OCI-LY1 (cell line): Measurements from ENCODE around the gene TRIM27.

Experiments
- H2AFZ ChIP-seq: fragments of 200-600 bp; sonication (generic), shearing (Covaris generic); 2 replicates; pipeline ENCODE4 v1.6.0; 2014; ENCODE audit warnings: antibody characterized with exemption, mild to moderate bottlenecking, low read length
- H3F3A ChIP-seq: fragments of 200-600 bp; sonication (generic), shearing (Covaris generic); 2 replicates; pipeline ENCODE4 v1.6.0; 2014; ENCODE audit warnings: mild to moderate bottlenecking, antibody characterized with exemption, low read length, moderate library complexity; ENCODE audit not compliant: insufficient read depth
- H3K27ac ChIP-seq: fragments of 200-600 bp; sonication (generic); 2 replicates; pipeline ENCODE4 v1.5.1; 2014; ENCODE audit warnings: low read length, mixed run types, mild to moderate bottlenecking, low read depth; ENCODE audit not compliant: poor library complexity, severe bottlenecking
- H3K27me3 ChIP-seq: fragments of 200-600 bp; sonication (generic); 2 replicates; pipeline ENCODE4 v1.6.0; 2014; ENCODE audit warnings: antibody characterized with exemption, mild to moderate bottlenecking, low read length, moderate library complexity; ENCODE audit not compliant: insufficient read depth
- H3K36me3 ChIP-seq: fragments of 200-600 bp; sonication (generic); 2 replicates; pipeline ENCODE4 v1.6.1; 2014; ENCODE audit warnings: mild to moderate bottlenecking, antibody characterized with exemption, low read length, moderate library complexity, mixed read lengths; ENCODE audit not compliant: insufficient read depth
- H3K4me1 ChIP-seq: fragments of 200-600 bp; sonication (generic); 2 replicates; pipeline ENCODE4 v1.5.1; 2014; ENCODE audit warnings: mild to moderate bottlenecking, low read length, moderate library complexity; ENCODE audit not compliant: insufficient read depth, severe bottlenecking
- H3K4me2 ChIP-seq: fragments of 200-600 bp; sonication (generic), shearing (Covaris generic); 2 replicates; pipeline ENCODE4 v1.6.1; 2014; ENCODE audit warnings: low read length
- H3K4me3 ChIP-seq: fragments of 200-600 bp; sonication (generic); 2 replicates; pipeline ENCODE4 v1.5.1; 2014; ENCODE audit warnings: low read length, low read depth, mild to moderate bottlenecking, mixed read lengths; ENCODE audit not compliant: poor library complexity, severe bottlenecking
- H3K79me2 ChIP-seq: fragments of 200-600 bp; shearing (Covaris generic); 2 replicates; pipeline ENCODE4 v1.6.1; 2016; ENCODE audit warnings: mixed run types, low read length, mixed read lengths; ENCODE audit not compliant: insufficient read depth
- H3K9ac ChIP-seq: fragments of 200-600 bp; sonication (generic), shearing (Covaris generic); 2 replicates; pipeline ENCODE4 v1.6.1; 2014; ENCODE audit warnings: mild to moderate bottlenecking, low read length, mixed read lengths
- H3K9me2 ChIP-seq: fragments of 200-600 bp; sonication (generic), shearing (Covaris generic); 2 replicates; pipeline ENCODE4 v1.6.1; 2014; ENCODE audit warnings: low read depth, mild to moderate bottlenecking, low read length, mixed read lengths
- H3K9me3 ChIP-seq: fragments of 200-600 bp; shearing (Covaris generic); 2 replicates; pipeline ENCODE4 v1.6.1; 2014; ENCODE audit warnings: low read length, mixed read lengths
- H4K20me1 ChIP-seq: fragments of 200-600 bp; sonication (generic), shearing (Covaris generic); 2 replicates; pipeline ENCODE4 v1.6.0; 2016; ENCODE audit warnings: mild to moderate bottlenecking, low read length; ENCODE audit not compliant: insufficient read depth
- EZH2 ChIP-seq: fragments of 200-600 bp; sonication (generic), shearing (Covaris generic); IDR thresholded peaks from 2 replicates; pipeline ENCODE4 v1.8.0; 2017; ENCODE audit warnings: borderline replicate concordance, mixed run types, mild to moderate bottlenecking, antibody characterized with exemption, low read length, moderate library complexity, mixed read lengths
- TF ChIP-seq, protein P1 (sequence below): fragments of 200-600 bp; sonication (generic), shearing (Covaris generic); IDR thresholded peaks from 2 replicates; pipeline ENCODE4 v1.5.1; 2017; ENCODE audit warnings: mild to moderate bottlenecking, antibody characterized with exemption, low read length, moderate library complexity, mixed read lengths

Gene TRIM27

GRCh38 chr6:28943223-28943556, 19.4 kb upstream of the TRIM27 start:
- Histone ChIP-seq H3K4me2 (peak overlapping the region; percentile 79), H2AFZ (no peak overlapping the region), H3K79me2 (no peaks in the 10 kb centered on the region), H3K9me3 (no peaks in the 10 kb centered on the region), H3K9me2 (no peaks in the 10 kb centered on the region), H3K27me3 (no peaks in the 10 kb centered on the region), H3K27ac (no peak overlapping the region), H4K20me1 (no peaks in the 10 kb centered on the region), H3K4me3 (peak overlapping the region; percentile 79), H3K36me3 (no peaks in the 10 kb centered on the region), H3K9ac (peak overlapping the region; percentile 46), H3K4me1 (peaks cover 45% of the 10 kb centered on the region), H3F3A (peaks cover 9% of the 10 kb centered on the region)
- TF ChIP-seq EZH2 = no peak
- TF ChIP-seq, protein P1, sequence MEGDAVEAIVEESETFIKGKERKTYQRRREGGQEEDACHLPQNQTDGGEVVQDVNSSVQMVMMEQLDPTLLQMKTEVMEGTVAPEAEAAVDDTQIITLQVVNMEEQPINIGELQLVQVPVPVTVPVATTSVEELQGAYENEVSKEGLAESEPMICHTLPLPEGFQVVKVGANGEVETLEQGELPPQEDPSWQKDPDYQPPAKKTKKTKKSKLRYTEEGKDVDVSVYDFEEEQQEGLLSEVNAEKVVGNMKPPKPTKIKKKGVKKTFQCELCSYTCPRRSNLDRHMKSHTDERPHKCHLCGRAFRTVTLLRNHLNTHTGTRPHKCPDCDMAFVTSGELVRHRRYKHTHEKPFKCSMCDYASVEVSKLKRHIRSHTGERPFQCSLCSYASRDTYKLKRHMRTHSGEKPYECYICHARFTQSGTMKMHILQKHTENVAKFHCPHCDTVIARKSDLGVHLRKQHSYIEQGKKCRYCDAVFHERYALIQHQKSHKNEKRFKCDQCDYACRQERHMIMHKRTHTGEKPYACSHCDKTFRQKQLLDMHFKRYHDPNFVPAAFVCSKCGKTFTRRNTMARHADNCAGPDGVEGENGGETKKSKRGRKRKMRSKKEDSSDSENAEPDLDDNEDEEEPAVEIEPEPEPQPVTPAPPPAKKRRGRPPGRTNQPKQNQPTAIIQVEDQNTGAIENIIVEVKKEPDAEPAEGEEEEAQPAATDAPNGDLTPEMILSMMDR = no peak

GRCh38 chr6:28941684-28942448, 18.1 kb upstream of the TRIM27 start:
- Histone ChIP-seq H3K9me2 (no peaks in the 10 kb centered on the region), H2AFZ (no peak overlapping the region), H3K36me3 (no peaks in the 10 kb centered on the region), H3K27ac (peak overlapping the region; percentile 74), H4K20me1 (no peaks in the 10 kb centered on the region), H3K9me3 (no peaks in the 10 kb centered on the region), H3F3A (peaks cover 9% of the 10 kb centered on the region), H3K4me2 (peak overlapping the region; percentile 79), H3K4me3 (peak overlapping the region; percentile 79), H3K27me3 (no peaks in the 10 kb centered on the region), H3K9ac (peak overlapping the region; percentile 48), H3K4me1 (peaks cover 38% of the 10 kb centered on the region), H3K79me2 (no peaks in the 10 kb centered on the region)
- TF ChIP-seq, protein P1 = no peak
- no peak for TF ChIP-seq EZH2

GRCh38 chr6:28940858-28941683, 17.3 kb upstream of the TRIM27 start:
- H3K27me3 ChIP-seq = no peaks in the 10 kb centered on the region
- no peaks in the 10 kb centered on the region for H4K20me1 ChIP-seq
- H3K4me2 ChIP-seq = peak overlapping the region; percentile 79
- TF ChIP-seq, protein P1 = no peak
- TF ChIP-seq EZH2 = no peak
- H3K9me3 ChIP-seq = no peaks in the 10 kb centered on the region
- peak overlapping the region; percentile 74 for H3K27ac ChIP-seq
- no peaks in the 10 kb centered on the region for H3K79me2 ChIP-seq
- peak overlapping the region; percentile 63 for H3K9ac ChIP-seq
- H2AFZ ChIP-seq = peak overlapping the region; percentile 70; the same call in 1 of the 2 replicates
- H3K36me3 ChIP-seq = no peaks in the 10 kb centered on the region
- H3K4me3 ChIP-seq = peak overlapping the region; percentile 79
- H3K9me2 ChIP-seq = no peaks in the 10 kb centered on the region
- H3F3A ChIP-seq = peaks cover 9% of the 10 kb centered on the region
- peaks cover 38% of the 10 kb centered on the region for H3K4me1 ChIP-seq
